Activated naive CD4-positive, alpha-beta T cell (primary cell): ENCODE results near the gene PIF1.
"Not testable (repeated sequence)": the region's sequence is repeated elsewhere in the genome, so short reads cannot be mapped to it uniquely, and the experiment has no call there.

Experiments used
- DNase-seq, 4 experiments: peaks; one replicate each; lab custom pipeline; 2025; lab: John Stamatoyannopoulos, UW

PIF1 gene

GRCh38 chr15:64808785-64809453, 16.5 kb downstream of the PIF1 start:
- DNase-seq = no peak

DNA sequence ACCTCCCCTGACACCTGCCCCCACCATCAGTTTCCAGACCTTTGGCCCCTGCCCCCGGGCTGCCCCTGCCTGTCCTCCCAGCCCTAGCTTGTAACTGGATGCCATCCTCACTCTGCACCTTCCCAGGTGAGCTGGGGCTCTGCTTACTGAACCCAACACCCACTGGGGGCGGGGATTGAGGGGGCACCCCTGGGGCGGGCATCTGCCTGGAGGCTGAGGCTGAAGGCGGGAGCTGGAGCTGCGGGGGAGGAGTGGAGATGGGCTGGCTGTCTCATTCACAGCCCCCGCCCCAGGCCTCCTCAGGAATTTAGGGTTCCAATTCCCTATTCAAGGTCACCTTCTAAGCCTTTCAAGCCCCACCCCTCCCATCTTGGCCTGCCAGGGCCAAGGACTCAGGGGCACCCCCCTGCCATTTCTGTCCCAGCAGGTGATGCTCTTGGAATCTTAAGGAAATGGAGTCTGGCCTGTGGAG, 17.7 kb downstream of the PIF1 start:
- DNase-seq = no peak

DNA sequence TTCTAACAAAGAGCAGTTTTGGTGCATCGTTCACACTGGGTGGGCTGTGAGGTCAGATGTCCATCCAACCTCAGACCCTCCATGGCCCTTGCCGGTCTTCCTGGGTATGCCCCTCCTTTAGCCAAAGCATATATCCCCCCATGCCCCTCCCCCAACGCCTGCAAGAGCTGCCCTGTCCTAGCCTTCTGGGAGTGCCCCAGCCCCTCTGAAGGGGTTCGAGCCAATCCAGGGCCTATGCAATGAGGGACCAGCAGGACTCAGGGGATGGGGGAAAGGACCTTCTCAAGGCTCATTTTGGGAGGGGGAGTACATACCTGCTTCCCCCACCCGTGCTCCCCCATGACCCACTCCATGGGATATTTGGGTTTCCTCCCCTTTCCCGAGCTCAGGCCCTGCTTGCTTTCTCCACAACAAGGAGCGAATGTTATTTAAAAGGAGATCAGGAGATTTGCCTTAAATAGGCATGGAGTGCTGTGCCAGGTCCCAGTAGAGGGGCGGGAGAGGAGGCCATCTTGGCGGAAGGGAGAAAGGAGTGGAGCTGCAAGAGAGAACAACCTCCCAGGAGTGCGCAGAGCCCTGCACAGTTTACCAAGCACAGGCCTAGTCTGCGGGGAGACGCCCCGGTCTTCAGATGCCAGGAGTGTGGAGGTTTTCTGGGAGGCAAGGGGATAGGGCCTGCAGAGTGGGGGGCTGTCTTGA, 18.2 kb downstream of the PIF1 start:
- DNase-seq = no peak

DNA sequence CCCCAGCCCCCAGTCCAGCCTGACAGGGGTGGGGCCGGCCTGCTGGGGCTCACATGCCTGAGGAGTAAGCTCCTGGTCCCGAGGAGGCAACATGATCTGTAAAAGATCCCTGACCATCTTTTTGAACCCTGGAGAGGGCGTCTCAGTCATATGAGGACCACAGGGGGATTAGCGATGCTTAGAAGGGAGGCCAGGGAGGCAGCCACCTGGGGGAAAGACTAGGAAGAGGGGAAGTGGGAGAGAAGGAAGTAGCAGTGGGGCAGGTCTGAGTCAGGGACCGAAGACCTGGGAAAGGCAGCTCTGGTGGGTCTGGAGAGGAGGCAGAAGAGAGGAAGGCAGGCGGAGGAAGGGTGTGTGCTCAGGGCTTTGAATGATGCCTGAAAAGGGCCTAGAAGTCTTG, 18.9 kb downstream of the PIF1 start:
- no peak for DNase-seq

GRCh38 chr15:64804619-64805018, 20.8 kb downstream of the PIF1 start:
- no peak for DNase-seq

DNA sequence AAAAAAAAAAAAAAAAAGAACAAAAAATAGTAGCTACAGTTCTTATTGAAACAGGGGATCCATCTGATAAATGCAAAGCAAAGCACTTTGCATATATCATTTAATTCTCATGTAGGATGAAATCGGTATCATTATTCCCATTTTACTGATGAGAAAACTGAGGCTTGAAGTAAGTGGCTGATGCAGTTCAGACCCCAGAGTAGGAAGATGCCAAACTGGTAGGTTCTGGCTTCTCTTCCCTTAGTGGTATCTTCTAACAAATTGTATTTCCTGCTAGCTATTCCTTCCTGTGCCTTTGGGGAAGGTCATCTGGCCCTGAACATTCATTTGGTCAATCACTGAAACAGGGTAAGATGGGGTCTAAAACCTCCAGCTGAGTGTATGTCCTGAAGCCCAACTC, 21.9 kb downstream of the PIF1 start:
- no peak for DNase-seq

- DNase-seq = no peak
These were observed 25.0 kb downstream of the PIF1 start for GRCh38 chr15:64800476-64800875.

- DNase-seq = not testable (repeated sequence)
These were observed 26.5 kb downstream of the PIF1 start for GRCh38 chr15:64798905-64799304.

GRCh38 chr15:64795921-64796320, 29.5 kb downstream of the PIF1 start:
- not testable (repeated sequence) for DNase-seq

- not testable (repeated sequence) for DNase-seq
These were observed 30.1 kb downstream of the PIF1 start for GRCh38 chr15:64795299-64795698.

DNA sequence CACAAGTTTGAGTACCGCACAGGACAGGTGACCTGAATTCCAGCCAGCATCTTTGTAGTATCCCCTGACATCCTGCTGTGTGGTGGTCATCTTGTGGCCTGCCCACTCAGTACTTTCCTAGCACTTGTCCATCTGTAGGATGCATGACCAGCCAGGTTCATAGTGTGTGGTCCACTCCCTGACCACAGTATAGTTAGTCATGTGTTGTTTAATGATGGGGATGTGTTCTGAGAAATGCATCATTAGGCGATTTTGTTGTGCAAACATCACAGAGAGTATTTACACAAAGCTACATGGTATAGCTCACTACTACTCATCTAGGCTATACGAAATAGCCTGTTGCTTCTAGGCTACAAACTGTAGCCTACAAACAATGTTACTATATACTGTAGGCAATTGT, 33.2 kb downstream of the PIF1 start:
- no peak for DNase-seq

DNA sequence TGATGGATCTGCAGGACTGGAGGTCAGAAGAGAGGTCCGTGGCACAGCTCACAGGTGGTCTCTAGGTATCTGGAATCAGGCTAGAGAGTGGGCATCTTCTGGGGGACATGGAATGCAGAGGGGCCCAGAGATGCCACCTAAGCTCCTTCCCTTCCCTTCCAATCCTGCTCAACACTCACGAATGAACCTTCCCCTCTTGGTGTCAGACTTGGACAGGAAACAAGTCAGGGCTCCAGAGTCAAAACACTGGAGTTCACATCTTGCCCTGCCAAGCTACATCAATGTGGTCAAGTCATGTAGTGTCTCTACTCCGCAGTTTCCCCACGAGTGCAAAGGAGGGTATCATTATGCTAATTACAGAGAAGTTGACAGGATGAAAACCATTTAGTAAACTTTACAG, 34.0 kb downstream of the PIF1 start:
- no peak for DNase-seq

DNA sequence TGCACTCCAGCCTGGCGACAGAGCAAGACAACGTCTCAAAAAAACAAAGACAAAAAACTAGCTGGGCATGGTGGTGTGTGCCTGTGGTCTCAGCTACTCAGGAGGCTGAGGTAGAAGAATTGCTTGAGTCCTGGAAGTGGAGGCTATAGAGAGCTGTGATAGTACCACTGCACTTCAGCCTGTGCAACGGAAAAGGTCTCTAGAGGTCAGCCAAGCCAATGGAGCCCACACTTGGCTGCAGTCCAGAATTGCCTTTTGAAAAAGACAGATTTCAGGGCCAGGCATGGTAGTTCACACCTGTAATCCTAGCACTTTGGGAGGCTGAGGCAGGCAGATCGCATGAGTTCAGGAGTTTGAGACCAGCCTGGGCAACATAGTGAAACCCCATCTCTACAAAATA, 41.7 kb downstream of the PIF1 start:
- DNase-seq = no peak

GRCh38 chr15:64782751-64783150, 42.7 kb downstream of the PIF1 start:
- DNase-seq = no peak

DNA sequence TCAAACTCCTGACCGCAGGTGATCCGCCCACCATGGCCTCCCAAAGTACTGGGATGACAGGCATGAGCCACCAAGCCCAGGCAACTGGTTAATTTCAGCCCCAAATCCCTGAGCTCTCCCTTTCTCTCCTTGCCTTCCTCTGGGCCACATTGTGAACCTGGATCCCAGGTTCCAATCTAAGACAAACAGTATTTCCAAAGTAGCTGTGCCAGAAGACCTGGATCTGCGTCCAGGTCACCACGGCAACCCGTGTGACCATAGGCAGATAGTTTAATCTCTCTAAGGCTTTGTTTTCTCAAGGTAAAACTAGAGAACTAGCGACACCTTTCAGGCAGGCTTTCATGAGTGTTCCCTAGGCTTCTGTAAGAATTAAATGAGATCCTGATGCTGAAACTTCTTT, 44.1 kb downstream of the PIF1 start:
- DNase-seq = no peak

DNA sequence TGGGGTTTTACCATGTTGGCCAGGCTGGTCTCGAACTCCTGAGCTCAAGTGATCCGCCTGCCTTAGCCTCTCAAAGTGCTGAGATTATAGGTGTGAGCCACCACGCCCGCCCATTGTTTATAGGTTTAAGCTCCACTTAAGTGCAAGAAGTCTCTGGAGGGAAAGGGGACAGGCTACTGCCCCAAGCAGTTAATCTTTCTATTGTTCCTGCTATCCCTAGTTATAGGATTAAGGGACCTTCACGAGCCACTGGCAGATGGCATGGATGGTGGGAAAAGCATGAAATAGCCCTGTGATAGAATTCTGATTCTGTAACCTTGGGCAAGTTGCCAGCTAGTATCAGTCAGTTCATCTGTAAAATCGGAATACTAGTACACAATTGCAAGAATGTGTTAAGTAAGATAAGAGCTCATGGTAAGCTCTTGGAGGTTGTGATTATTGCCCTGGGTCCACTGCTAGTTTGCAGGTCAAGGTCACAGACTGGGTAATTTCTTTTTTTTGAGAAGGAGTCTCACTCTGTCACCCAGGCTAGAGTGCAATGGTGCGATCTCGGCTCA, 44.8 kb downstream of the PIF1 start:
- DNase-seq = no peak

- DNase-seq = no peak
These were observed 45.8 kb downstream of the PIF1 start for GRCh38 chr15:64779630-64780029.

DNA sequence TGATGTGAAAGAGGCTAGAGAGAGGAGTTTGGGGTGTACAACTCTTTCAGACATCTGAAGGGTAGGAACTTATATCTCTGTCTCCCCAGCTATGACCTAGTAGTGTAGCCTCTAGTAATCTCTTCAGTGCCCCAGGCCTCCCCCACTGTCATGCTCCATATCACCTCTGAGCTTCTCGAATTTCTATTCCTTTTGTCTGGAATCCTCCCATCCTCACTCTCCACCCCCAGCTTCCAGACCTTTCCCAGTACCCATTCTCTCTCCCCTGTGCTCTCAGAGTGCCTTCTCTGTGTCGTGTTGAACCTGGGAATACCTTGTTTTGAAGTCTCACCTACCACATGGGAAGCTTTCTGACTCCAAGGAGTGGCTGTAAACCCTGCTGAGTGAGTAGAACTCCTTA, 46.4 kb downstream of the PIF1 start:
- DNase-seq = no peak

- no peak for DNase-seq
These were observed 49.1 kb downstream of the PIF1 start for GRCh38 chr15:64776402-64776786.

DNA sequence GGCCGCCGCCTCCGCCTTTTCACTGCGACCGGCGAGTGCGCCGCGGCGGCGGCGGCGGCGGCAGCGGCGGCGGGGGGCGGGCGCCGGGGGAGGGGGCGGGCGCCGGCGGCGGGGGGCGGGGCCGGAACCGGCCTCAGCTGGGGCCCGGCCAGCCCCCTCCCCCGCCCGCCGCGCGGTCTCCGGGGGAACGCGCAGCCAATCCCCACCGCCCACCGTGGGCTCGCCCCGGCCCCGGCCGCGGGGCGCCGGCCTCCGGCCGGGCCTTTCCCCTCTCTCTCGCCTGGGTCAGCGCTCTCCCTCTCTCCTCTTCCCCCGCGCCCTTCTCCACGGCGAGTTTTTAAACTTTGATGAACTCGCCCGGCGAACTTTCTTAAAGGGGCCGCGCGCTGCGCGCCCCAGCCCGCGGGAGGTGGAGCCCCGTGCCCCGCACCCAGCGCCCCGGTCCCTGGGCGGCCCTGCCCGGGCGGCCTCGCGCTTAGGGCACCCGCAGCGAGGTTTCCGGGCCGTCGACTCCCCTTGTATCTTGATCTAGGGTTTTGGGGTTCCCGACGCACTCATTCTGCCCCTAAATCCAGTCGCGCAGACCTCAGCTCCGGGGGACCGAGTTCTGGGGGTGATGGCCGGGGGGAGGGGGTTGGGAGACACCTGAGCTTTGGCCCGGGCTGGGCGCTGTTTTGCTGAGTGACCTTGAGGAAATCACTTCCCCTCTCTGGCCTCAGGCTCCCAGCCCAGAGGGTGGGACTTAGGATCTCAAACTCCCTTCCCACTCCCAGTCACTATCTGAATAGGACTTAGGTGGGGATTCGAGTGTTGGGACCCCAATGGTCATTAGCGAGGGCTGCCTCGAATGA, 49.7 kb downstream of the PIF1 start, which contains the start of gene RBPMS2:
TSS of gene RBPMS2 (minus strand) at position 39 of the 851 bp plus-strand sequence. CDS start 270 bp downstream, outside the sequence.
- DNase-seq = peak in 1 of 4 experiments; percentile 3

GRCh38 chr15:64774629-64775493, 50.6 kb downstream of the PIF1 start:
- DNase-seq = no peak
